Kidney capillary endothelial cell (primary cell): ENCODE results near the gene CLCF1.
A peak's percentile ranks its signal among the peaks of the same experiment; 100 is the strongest.
"Not testable (repeated sequence)": the region's sequence is repeated elsewhere in the genome, so short reads cannot be mapped to it uniquely, and the experiment has no call there.

Experiments
- DNase-seq: peaks from one replicate; pipeline ENCODE4 v3.0.0-alpha.2; 2018; ENCODE audit warnings: low spot score

The CLCF1 gene

DNA sequence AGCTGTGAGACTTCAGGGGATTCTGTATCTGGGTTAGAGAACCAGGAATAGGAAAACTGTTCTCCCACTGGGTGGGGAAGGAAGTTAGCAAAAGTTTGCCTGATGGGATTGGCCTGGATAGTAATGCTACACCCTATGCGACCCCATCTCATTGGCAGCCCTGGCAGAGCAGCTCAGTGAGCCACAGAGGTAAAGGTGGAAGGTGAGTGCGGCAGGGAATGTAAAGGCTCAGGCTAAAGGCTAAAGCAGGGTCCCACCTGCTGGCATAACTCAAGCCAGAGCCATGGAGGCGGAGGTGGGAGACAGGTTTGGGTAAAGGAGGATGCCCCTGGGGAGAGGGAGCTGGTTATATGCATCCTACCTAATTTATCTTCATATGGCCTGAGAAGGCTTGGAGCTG, 51.3 kb downstream of the CLCF1 start:
- DNase-seq, result no peak

DNA sequence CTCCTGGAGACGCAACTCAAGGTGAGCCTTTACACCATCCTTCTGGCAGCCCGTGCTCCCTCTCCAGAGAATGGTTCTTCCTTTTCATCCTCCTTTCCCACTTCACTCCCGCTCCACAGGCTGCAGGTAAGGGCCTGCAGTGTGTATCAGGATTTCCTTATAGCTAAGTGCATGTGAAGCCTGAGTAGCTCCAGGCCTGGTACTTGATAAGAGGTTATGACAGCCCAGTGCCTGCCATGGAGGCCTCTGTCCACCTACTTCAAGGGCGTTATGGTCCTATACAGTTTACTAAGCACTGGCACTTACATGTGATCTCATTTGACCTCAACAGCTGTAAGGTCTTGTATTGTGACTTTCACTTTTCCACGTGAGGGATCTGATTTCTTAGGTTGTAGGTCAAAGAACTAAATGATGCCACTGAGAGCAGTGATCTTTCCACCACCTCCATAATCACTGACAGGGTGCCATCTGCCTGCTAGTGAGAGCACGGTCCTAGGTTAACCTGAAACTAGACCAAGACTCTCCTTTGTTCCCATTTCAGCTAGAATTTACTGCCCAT, 52.0 kb downstream of the CLCF1 start:
- no peak for DNase-seq

DNA sequence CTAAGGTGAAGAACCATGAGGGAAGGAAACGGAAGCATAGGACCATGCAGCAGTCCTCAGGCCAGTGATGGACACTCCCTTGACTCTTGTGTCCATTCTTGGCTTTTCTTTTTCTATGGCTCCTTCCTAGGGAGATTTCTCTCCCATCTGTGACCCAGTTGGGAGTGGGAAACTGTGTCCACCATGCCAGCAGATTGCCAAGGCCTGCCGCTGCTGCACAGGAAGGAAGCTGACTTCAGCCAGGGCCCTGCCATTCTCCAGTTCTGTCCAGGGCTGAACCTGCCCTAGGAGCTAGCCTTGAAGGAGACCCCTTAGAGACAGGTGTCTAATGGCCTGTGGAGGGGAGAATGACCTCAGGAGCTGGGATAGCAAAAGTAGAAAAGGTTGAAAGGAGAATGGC, 52.7 kb downstream of the CLCF1 start:
- no peak for DNase-seq

DNA sequence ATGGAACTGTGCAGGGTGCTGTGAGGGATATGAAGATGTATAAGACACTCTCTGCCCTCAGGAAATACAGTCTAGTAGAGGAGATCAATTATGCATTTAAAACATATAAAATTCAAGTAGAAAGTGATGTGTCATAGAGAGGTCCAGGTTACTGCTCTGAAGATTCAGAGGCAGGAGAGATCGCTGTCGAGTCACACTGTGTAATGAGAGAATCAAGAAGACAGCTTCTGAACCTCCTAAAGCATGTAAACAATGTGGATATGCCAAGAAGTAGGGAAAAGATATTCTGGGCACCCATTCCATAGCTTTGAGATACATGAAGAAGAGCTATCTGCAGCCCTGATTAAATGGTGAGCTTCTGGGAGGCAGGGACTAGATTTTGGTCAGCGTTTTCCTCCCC, 53.4 kb downstream of the CLCF1 start:
- DNase-seq, result no peak

DNA sequence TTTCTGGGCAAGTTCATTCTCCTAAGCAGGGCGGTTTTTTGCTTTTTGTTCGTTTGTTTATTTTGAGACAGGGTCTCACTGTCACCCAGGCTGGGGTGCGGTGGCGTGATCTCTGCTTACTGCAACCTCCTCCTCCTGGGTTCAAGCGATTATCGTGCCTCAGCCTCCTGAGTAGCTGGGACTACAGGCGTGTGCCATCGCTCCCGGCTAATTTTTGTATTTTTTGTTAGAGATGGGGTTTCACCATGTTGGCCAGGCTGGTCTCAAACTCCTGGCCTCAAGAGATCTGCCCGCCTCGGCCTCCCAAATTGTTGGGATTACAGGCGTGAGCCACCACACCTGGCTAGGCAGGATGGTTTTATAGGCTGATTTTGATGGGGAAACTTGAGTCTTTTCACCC, 54.5 kb downstream of the CLCF1 start:
- not testable (repeated sequence) for DNase-seq

DNA sequence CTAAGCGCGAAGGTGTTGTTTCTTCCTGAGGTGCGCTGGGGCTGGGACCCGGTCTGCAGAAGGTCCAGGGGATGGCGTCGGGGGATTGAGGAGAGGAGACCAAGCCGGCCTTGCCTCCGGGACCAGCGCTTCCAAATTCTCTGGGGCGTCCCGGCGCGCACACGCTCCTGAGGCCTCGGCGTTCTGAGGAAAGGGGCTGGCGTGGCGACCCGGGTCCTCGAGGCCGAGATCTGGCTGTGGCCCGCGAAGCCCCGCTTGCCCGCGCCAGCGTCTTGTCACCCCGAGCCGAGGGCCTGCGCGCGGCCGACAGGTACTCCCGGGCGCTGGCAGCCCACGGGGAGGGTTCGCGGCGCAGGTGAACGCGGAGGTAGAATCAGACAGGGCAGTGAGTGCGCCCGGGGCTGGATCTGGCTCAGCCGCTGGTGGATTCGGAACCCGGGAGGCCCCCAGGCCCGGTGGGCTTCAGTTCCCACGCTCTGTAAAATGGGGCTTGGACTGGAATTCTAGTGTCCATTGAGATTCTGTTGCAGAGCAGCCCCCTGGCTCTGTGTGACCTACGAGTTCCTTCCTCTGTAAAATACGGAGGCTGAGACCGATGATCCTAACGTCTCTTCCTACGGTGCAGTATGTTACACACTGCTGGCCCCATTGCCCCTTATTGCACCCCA, 55.4 kb downstream of the CLCF1 start:
- DNase-seq, result no peak

DNA sequence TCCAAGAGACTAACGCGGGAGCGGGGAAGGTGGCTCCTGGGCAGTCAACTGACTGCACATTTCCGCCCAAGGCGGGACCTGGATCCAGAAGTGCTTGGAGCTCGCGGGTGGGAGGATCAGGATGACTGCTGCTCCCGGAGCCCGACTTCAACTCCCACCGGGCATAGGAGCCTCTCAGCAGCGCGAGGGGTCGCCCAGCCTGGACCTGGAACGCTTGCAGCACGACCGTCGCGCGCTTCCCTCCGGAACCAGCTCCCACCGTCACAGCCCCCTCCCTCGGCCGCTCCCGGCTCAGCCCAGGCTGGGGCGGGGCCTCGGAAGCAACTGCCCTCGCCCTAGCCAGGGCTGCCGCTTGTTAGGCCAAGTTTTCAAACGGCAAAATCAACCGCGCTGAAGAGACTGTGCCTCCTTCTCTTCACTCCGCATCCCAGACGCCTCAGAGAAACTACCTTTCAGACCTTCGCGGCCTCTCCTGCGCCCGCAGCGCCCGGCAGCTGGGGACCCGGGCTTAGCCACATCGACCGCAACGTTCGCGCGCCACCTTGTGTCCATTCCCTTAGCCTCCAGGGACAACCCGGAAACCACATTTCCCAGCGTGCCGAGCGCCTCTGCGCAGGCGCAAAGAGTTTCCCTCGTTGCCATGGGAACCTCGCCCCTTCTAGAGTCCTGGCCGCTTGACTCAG, 56.1 kb downstream of the CLCF1 start:
- peak; percentile 95 for DNase-seq

DNA sequence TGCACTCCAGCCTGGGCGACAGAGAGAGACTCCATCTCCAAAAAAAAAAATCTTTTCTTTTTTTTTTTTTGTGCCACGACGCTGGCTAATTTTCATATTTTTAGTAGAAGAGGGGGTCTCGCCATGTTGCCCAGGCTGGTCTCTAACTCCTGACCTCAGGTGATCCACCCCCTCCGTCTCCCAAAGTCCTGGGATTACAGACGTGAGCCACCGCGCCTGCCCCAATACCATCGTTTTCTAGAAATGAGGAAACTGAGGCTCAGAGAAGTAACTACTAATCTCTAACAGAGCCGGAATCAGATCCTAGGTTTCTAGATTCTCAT, 56.6 kb downstream of the CLCF1 start:
- no peak for DNase-seq

DNA sequence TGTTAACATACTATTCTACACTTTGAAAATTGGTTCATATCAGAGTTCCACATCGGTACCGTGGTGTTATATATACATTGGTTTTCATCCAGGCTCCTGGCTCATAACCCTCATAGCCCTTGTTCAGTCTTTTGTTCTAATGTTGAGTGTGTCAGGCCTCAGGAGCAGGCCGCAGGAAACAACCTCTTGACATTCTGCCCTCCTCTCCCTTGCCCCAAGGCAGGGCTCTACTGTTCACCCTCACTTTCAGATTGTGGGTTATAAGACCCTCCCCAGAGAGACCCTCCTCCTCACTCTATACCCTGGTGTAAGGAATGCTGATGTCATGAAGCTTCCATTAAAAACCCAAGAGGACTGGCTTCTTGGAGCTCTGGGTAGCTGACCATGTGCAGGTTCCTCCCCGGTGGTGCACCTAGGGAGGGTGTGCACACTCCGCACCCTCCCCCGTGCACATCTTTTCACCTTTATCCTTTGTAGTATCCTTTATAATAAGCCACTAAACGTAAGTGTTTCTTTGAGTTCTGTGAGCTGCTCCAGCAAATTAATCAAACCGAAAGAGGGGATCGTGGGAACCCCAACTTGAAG, 58.0 kb downstream of the CLCF1 start:
- DNase-seq, result no peak

DNA sequence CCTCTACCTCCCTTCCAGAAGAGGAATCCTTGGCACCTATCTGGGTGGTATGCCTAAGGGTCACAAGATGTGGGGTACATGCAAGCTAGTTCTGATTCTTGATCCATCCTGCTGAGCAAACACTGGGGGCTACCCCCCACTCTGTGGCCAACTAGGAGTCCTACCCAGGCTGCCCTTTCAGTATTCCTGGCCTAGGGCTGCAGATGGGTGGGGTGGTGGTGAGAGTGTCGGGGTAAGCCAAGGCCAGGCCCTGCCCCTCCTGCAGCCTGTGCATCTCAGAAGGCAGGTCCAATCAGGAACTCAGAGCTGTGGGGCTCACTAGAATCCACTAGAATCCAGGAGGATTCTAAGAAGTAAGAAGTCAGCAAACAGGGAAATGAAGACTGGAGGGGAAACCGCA, 59.2 kb downstream of the CLCF1 start:
- no peak for DNase-seq
